ENCODE results near the gene OCA2. TPM values are rescaled to one million over a fixed set of nuclear protein-coding genes. Genes with fewer than 3 reads are reported as not detected.

OCA2 gene
- total and polyA plus RNA-seq, 2 donors from 2014 or later = 0.45 to 2.5 TPM

DNA sequence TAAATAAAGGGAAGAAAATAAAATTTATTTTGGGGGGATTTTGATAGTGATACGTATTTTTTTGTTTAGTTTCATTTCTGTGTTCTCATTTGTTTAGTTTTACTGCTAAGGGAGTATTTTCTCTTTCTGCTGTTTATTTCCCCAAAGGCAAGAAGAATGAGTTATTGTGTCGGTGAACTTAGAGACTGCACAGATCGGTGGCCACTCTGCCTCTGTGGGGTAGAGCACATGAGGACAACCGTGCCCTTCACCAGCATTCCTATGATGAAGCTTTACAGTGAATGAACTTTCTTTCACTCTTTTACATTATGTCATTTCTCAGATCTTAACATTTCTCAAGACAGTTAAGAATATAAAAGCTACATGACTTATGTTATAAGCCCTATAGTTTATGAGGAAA lies 214.4 kb downstream of the OCA2 start:
- Histone ChIP-seq H3K27me3 (ENCODE audit: control insufficient read depth, insufficient read depth, low read length) (no peaks in the 10 kb centered on the region), H3K9ac (ENCODE audit: low read length in 3 of 3) (no peak overlapping the region), H3K9me3 (ENCODE audit: control insufficient read depth in 2 of 3, insufficient read depth in 1 of 3, low read length in 3 of 3) (peaks cover 0 to 2% (median 0%) of the 10 kb centered on the region in 3 donors), H3K4me3 (ENCODE audit: low read length in 3 of 3) (no peak overlapping the region), H3K36me3 (ENCODE audit: control insufficient read depth in 2 of 3, insufficient read depth in 3 of 3, low read length in 3 of 3) (no peaks in the 10 kb centered on the region), H3K4me1 (ENCODE audit: control insufficient read depth in 2 of 3, insufficient read depth in 2 of 3, low read depth in 1 of 3, low read length in 3 of 3) (no peaks in the 10 kb centered on the region), H3K27ac (ENCODE audit: low read depth in 2 of 2, low read length in 2 of 2) (no peak overlapping the region)
- FAIRE-seq (no peak), DNase-seq (no peak)
- TF ChIP-seq, protein P1, sequence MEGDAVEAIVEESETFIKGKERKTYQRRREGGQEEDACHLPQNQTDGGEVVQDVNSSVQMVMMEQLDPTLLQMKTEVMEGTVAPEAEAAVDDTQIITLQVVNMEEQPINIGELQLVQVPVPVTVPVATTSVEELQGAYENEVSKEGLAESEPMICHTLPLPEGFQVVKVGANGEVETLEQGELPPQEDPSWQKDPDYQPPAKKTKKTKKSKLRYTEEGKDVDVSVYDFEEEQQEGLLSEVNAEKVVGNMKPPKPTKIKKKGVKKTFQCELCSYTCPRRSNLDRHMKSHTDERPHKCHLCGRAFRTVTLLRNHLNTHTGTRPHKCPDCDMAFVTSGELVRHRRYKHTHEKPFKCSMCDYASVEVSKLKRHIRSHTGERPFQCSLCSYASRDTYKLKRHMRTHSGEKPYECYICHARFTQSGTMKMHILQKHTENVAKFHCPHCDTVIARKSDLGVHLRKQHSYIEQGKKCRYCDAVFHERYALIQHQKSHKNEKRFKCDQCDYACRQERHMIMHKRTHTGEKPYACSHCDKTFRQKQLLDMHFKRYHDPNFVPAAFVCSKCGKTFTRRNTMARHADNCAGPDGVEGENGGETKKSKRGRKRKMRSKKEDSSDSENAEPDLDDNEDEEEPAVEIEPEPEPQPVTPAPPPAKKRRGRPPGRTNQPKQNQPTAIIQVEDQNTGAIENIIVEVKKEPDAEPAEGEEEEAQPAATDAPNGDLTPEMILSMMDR (IDR thresholded peaks at IDR 0.05; ENCODE audit: borderline replicate concordance, extremely low read depth, insufficient read depth) = no peak
- intact Hi-C loops (cut with DNase I) = no loop called here

DNA sequence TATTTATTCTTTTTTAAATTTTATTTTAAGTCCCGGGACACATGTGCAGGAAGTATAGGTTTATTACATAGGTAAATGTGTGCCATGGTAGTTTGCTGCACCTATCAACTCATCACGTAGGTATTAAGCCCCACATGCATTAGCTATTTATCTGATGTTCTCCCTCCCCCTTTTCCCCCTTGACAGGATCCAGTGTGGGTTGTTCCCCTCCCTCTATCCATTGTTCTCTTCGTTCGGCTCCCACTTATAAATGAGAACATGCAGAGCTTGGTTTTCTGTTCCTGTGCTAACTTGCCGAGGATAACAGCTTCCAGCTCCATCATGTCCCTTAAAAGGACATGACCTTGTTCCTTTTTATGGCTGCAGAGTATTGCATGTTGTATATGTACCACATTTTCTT lies 220.3 kb downstream of the OCA2 start:
- no peak overlapping the region for H3K9ac ChIP-seq (ENCODE audit: low read length in 3 of 3)
- TF ChIP-seq, protein P1 (IDR thresholded peaks at IDR 0.05; ENCODE audit: borderline replicate concordance, extremely low read depth, insufficient read depth) = no peak
- no peaks in the 10 kb centered on the region for H3K4me1 ChIP-seq (ENCODE audit: control insufficient read depth in 2 of 3, insufficient read depth in 2 of 3, low read depth in 1 of 3, low read length in 3 of 3)
- no peak overlapping the region for H3K27ac ChIP-seq (ENCODE audit: low read depth in 2 of 2, low read length in 2 of 2)
- peaks cover 0 to 2% (median 0%) of the 10 kb centered on the region in 3 donors for H3K9me3 ChIP-seq (ENCODE audit: control insufficient read depth in 2 of 3, insufficient read depth in 1 of 3, low read length in 3 of 3)
- DNase-seq = no peak
- intact Hi-C loops (cut with DNase I) = no loop called here
- no peaks in the 10 kb centered on the region for H3K36me3 ChIP-seq (ENCODE audit: control insufficient read depth in 2 of 3, insufficient read depth in 3 of 3, low read length in 3 of 3)
- H3K27me3 ChIP-seq (ENCODE audit: control insufficient read depth, insufficient read depth, low read length) = no peaks in the 10 kb centered on the region
- H3K4me3 ChIP-seq (ENCODE audit: low read length in 3 of 3) = no peak overlapping the region
- FAIRE-seq = no peak

DNA sequence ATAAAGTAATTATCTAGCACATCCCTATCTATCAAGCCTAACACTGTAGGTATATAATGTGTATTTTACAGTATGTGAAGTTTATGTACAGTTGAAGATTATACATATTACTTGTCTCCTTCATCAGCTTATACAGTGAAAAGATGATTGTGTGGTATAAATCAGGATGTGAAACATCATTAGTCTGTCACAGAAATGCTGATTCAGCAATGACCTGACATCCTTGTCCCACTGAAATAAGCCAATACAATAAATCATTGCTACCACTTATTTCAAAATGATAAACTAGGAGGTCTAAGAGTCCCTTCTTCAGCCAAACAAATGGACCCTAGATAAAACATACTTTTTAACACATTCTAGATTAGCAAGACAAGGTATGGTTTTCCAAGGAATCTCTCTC lies 225.3 kb downstream of the OCA2 start:
- no peaks in the 10 kb centered on the region for H3K4me1 ChIP-seq (ENCODE audit: control insufficient read depth in 2 of 3, insufficient read depth in 2 of 3, low read depth in 1 of 3, low read length in 3 of 3)
- intact Hi-C loops (cut with DNase I) = no loop called here
- DNase-seq = no peak
- no peak overlapping the region for H3K27ac ChIP-seq (ENCODE audit: low read depth in 2 of 2, low read length in 2 of 2)
- no peak for FAIRE-seq
- H3K27me3 ChIP-seq (ENCODE audit: control insufficient read depth, insufficient read depth, low read length) = no peaks in the 10 kb centered on the region
- no peak overlapping the region for H3K9ac ChIP-seq (ENCODE audit: low read length in 3 of 3)
- TF ChIP-seq, protein P1 (IDR thresholded peaks at IDR 0.05; ENCODE audit: borderline replicate concordance, extremely low read depth, insufficient read depth) = no peak
- H3K4me3 ChIP-seq (ENCODE audit: low read length in 3 of 3) = no peak overlapping the region
- no peaks in the 10 kb centered on the region for H3K9me3 ChIP-seq (ENCODE audit: control insufficient read depth in 2 of 3, insufficient read depth in 1 of 3, low read length in 3 of 3)
- H3K36me3 ChIP-seq (ENCODE audit: control insufficient read depth in 2 of 3, insufficient read depth in 3 of 3, low read length in 3 of 3) = no peaks in the 10 kb centered on the region

DNA sequence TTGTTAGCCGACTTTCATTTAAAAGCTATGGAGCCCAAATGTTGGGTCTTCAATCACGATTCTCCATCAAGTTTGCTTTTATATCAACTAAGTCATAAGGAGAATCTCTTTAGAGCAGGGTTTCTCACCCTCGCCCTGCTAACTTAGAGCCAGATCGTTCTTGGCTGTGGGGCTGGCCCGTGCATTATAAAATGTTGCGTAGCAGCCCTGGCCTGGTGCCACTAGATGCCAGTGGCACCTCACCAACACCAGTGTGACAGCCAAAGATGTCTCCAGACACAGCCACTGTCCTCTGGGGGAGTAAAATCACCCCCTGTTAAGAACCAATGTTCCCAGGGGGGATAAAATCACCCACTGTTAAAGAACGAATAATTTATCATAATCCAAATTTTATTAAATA lies 226.1 kb downstream of the OCA2 start:
- no peak for DNase-seq
- FAIRE-seq = no peak
- Histone ChIP-seq H3K9ac (ENCODE audit: low read length in 3 of 3) (no peak overlapping the region), H3K4me3 (ENCODE audit: low read length in 3 of 3) (no peak overlapping the region), H3K9me3 (ENCODE audit: control insufficient read depth in 2 of 3, insufficient read depth in 1 of 3, low read length in 3 of 3) (no peaks in the 10 kb centered on the region), H3K36me3 (ENCODE audit: control insufficient read depth in 2 of 3, insufficient read depth in 3 of 3, low read length in 3 of 3) (no peaks in the 10 kb centered on the region), H3K27ac (ENCODE audit: low read depth in 2 of 2, low read length in 2 of 2) (no peak overlapping the region), H3K4me1 (ENCODE audit: control insufficient read depth in 2 of 3, insufficient read depth in 2 of 3, low read depth in 1 of 3, low read length in 3 of 3) (no peaks in the 10 kb centered on the region), H3K27me3 (ENCODE audit: control insufficient read depth, insufficient read depth, low read length) (no peaks in the 10 kb centered on the region)
- intact Hi-C loops (cut with DNase I) = no loop called here
- TF ChIP-seq, protein P1 (IDR thresholded peaks at IDR 0.05; ENCODE audit: borderline replicate concordance, extremely low read depth, insufficient read depth) = no peak
